ENCODE data around the gene LANCL2.

DNA sequence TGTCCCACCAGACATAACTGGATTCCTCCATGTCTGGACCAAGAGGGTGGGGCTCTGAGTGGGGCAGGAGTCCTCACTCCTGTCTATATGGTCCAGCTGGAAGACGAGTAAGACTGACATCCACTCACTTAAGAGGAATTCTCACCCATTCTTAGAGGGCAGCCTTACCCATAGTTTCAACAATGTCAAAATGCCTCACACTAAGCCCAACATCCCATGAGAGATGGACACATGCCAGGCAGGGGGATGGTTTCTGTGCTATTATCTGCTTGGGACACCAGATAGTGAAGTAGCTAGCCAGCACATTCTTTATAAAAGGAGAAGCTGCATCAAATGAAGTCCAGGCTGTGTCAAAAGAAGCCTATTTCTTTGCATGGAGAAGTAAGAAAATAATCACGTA lies 4.7 kb upstream of the LANCL2 start:
- TF ChIP-seq, protein P1, sequence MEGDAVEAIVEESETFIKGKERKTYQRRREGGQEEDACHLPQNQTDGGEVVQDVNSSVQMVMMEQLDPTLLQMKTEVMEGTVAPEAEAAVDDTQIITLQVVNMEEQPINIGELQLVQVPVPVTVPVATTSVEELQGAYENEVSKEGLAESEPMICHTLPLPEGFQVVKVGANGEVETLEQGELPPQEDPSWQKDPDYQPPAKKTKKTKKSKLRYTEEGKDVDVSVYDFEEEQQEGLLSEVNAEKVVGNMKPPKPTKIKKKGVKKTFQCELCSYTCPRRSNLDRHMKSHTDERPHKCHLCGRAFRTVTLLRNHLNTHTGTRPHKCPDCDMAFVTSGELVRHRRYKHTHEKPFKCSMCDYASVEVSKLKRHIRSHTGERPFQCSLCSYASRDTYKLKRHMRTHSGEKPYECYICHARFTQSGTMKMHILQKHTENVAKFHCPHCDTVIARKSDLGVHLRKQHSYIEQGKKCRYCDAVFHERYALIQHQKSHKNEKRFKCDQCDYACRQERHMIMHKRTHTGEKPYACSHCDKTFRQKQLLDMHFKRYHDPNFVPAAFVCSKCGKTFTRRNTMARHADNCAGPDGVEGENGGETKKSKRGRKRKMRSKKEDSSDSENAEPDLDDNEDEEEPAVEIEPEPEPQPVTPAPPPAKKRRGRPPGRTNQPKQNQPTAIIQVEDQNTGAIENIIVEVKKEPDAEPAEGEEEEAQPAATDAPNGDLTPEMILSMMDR (conservative IDR thresholded peaks at IDR 0.05; ENCODE audit: low read depth in 2 of 2) = no peak
- TF ChIP-seq EZH2 (IDR thresholded peaks at IDR 0.05; ENCODE audit: low read depth, unreplicated experiment) = no peak
- TF ChIP-seq NANOG (IDR thresholded peaks at IDR 0.05; ENCODE audit: borderline replicate concordance) = no peak
- TF ChIP-seq, protein P2, sequence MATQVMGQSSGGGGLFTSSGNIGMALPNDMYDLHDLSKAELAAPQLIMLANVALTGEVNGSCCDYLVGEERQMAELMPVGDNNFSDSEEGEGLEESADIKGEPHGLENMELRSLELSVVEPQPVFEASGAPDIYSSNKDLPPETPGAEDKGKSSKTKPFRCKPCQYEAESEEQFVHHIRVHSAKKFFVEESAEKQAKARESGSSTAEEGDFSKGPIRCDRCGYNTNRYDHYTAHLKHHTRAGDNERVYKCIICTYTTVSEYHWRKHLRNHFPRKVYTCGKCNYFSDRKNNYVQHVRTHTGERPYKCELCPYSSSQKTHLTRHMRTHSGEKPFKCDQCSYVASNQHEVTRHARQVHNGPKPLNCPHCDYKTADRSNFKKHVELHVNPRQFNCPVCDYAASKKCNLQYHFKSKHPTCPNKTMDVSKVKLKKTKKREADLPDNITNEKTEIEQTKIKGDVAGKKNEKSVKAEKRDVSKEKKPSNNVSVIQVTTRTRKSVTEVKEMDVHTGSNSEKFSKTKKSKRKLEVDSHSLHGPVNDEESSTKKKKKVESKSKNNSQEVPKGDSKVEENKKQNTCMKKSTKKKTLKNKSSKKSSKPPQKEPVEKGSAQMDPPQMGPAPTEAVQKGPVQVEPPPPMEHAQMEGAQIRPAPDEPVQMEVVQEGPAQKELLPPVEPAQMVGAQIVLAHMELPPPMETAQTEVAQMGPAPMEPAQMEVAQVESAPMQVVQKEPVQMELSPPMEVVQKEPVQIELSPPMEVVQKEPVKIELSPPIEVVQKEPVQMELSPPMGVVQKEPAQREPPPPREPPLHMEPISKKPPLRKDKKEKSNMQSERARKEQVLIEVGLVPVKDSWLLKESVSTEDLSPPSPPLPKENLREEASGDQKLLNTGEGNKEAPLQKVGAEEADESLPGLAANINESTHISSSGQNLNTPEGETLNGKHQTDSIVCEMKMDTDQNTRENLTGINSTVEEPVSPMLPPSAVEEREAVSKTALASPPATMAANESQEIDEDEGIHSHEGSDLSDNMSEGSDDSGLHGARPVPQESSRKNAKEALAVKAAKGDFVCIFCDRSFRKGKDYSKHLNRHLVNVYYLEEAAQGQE (IDR thresholded peaks at IDR 0.05; ENCODE audit: unreplicated experiment) = no peak
- TF ChIP-seq POLR2AphosphoS5 (IDR thresholded peaks at IDR 0.05; ENCODE audit: low read depth) = no peak
- no peak for TF ChIP-seq EZH2phosphoT487 (IDR thresholded peaks at IDR 0.05; ENCODE audit: unreplicated experiment)
- TF ChIP-seq CREB1 (CRISPR knock-in tag; IDR thresholded peaks at IDR 0.05; ENCODE audit: low read depth) = no peak
- TF ChIP-seq JUNB (IDR thresholded peaks at IDR 0.05; ENCODE audit: unreplicated experiment) = no peak
- TF ChIP-seq, protein P3, sequence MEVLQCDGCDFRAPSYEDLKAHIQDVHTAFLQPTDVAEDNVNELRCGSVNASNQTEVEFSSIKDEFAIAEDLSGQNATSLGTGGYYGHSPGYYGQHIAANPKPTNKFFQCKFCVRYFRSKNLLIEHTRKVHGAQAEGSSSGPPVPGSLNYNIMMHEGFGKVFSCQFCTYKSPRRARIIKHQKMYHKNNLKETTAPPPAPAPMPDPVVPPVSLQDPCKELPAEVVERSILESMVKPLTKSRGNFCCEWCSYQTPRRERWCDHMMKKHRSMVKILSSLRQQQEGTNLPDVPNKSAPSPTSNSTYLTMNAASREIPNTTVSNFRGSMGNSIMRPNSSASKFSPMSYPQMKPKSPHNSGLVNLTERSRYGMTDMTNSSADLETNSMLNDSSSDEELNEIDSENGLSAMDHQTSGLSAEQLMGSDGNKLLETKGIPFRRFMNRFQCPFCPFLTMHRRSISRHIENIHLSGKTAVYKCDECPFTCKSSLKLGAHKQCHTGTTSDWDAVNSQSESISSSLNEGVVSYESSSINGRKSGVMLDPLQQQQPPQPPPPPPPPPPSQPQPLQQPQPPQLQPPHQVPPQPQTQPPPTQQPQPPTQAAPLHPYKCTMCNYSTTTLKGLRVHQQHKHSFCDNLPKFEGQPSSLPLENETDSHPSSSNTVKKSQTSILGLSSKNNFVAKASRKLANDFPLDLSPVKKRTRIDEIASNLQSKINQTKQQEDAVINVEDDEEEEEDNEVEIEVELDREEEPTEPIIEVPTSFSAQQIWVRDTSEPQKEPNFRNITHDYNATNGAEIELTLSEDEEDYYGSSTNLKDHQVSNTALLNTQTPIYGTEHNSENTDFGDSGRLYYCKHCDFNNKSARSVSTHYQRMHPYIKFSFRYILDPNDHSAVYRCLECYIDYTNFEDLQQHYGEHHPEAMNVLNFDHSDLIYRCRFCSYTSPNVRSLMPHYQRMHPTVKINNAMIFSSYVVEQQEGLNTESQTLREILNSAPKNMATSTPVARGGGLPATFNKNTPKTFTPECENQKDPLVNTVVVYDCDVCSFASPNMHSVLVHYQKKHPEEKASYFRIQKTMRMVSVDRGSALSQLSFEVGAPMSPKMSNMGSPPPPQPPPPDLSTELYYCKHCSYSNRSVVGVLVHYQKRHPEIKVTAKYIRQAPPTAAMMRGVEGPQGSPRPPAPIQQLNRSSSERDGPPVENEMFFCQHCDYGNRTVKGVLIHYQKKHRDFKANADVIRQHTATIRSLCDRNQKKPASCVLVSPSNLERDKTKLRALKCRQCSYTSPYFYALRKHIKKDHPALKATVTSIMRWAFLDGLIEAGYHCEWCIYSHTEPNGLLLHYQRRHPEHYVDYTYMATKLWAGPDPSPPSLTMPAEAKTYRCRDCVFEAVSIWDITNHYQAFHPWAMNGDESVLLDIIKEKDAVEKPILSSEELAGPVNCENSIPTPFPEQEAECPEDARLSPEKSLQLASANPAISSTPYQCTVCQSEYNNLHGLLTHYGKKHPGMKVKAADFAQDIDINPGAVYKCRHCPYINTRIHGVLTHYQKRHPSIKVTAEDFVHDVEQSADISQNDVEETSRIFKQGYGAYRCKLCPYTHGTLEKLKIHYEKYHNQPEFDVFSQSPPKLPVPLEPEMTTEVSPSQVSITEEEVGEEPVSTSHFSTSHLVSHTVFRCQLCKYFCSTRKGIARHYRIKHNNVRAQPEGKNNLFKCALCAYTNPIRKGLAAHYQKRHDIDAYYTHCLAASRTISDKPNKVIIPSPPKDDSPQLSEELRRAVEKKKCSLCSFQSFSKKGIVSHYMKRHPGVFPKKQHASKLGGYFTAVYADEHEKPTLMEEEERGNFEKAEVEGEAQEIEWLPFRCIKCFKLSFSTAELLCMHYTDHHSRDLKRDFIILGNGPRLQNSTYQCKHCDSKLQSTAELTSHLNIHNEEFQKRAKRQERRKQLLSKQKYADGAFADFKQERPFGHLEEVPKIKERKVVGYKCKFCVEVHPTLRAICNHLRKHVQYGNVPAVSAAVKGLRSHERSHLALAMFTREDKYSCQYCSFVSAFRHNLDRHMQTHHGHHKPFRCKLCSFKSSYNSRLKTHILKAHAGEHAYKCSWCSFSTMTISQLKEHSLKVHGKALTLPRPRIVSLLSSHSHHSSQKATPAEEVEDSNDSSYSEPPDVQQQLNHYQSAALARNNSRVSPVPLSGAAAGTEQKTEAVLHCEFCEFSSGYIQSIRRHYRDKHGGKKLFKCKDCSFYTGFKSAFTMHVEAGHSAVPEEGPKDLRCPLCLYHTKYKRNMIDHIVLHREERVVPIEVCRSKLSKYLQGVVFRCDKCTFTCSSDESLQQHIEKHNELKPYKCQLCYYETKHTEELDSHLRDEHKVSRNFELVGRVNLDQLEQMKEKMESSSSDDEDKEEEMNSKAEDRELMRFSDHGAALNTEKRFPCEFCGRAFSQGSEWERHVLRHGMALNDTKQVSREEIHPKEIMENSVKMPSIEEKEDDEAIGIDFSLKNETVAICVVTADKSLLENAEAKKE (CRISPR knock-in tag; IDR thresholded peaks at IDR 0.05) = no peak

Data from GM23338 (cell line).